ENCODE data around the gene RIC1.
"Not testable (repeated sequence)": the region's sequence is repeated elsewhere in the genome, so short reads cannot be mapped to it uniquely, and the experiment has no call there.

The RIC1 gene

DNA sequence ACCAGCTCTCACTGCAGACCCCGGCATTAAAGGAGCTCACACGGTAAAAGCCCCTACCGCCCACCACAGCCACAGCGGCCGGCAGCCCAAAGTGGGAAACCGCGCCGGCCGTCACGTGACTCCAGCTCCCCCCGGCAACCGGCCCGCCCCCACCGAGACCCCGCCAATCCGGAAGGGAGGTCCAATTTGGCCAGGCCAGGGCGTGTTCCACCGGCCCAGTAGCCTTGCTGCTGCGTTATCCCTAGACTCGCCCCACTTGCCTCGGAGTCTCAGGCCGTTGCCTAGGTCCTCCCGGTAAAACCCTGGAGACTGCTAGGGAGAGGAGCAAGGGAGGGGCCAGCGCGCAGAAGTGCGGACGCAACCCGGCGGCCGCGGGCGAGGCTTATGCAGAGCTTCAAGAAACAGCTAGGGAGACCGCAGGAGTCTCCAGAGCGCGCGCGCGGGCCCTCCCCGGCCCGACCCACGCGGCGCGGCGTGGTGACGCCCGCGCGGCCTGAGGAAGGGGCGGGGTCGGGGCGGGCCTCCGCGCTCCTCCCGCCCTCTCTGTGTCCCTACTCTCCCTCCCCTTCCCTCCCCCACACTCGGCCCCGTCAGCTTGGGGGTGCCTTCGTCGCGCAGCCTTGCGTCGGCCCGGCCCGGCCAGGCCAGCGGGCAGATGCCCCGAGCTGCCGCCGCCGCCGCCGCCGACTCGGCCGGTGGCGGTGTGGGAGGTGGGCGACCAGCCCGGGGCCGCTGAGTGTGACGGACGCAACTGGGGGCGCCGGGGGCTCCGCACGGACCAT is at the start of gene RIC1:
TSS of gene RIC1 (plus strand) at position 578 of the 782 bp plus-strand sequence. CDS start at position 781, 203 bp downstream.
- DNase-seq, result peak; percentile 75

- no peak for DNase-seq
These were observed 49.0 kb upstream of the RIC1 start for GRCh38 chr9:5579881-5580280.

DNA sequence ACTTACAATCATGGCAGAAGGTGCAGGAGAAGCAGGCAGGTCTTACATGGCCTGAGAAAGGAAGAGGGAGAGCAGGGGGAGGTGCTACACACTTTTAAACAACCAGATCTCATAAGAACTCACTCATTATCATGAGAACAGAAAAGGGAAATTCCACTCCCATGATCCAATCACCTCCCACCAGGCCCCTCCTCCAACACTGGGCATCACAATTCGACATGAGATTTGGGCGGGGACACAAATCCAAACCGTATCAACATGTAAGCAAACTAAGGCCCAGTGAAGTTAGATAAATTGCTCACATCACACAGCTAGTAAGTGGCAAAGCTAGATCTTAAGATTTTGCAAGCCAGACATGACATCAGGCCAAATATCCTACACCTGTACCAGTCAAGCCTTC is 48.3 kb upstream of the RIC1 start:
- no peak for DNase-seq

DNA sequence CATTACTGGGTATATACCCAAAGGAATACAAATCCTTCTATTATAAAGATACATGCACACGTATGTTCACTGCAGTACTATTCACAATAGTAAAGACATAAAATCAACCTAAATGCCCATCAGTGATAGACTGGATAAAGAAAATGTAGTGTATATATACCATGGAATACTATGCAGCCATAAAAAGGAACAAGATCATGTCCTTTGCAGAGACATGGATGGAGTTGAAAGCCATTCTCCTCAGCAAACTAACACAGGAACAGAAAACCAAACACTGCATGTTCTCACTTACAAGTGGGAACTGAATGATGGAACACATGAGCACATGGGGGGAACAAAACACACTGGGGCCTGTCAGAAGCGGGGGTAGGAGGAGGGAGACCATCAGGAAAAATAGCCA is 47.2 kb upstream of the RIC1 start:
- DNase-seq, result not testable (repeated sequence)

DNA sequence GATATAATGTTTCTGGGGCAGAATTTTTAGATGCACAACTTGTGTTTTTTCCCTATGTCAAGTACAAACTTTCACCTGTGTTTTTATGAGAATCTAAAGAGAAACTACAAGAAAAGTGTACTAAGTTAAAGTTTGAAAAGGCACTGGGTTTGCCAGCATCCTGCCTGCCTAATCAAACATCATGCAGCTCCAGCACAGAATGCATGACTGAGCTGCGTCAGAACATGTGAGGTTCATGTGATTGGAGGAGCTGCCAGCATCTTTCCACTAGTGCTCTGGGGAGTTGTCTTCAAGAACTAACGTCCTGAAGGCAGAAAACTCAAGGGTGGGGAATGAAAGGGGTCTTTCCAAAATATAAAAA is 46.1 kb upstream of the RIC1 start:
- DNase-seq, result no peak

GRCh38 chr9:5586391-5586802 is 42.5 kb upstream of the RIC1 start:
- no peak for DNase-seq

DNA sequence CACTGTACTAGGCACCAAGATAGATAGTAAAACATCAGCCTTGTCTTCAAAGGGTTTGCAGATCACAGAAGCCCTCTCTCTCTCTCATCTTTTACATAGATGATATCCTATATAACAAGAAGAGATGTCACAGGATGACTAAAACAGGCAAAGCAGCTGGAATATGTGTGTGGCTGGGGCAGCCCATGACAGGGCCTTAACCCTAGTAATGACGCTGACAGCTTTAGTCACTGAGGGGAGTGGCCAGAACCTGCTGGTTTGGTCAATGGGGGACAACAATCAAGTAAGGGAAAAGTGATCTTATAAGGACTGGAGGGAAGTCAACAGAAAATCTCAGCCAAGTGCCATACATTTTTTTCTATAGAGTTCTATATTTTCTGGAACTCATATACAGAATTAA is 41.9 kb upstream of the RIC1 start:
- DNase-seq, result no peak

GRCh38 chr9:5592231-5592630 is 36.7 kb upstream of the RIC1 start:
- DNase-seq, result no peak

- DNase-seq, result no peak
These were observed 36.0 kb upstream of the RIC1 start for GRCh38 chr9:5592904-5593303.

- DNase-seq, result no peak
These were observed 35.0 kb upstream of the RIC1 start for GRCh38 chr9:5593904-5594303.

- no peak for DNase-seq
These were observed 32.7 kb upstream of the RIC1 start for GRCh38 chr9:5596173-5596572.

DNA sequence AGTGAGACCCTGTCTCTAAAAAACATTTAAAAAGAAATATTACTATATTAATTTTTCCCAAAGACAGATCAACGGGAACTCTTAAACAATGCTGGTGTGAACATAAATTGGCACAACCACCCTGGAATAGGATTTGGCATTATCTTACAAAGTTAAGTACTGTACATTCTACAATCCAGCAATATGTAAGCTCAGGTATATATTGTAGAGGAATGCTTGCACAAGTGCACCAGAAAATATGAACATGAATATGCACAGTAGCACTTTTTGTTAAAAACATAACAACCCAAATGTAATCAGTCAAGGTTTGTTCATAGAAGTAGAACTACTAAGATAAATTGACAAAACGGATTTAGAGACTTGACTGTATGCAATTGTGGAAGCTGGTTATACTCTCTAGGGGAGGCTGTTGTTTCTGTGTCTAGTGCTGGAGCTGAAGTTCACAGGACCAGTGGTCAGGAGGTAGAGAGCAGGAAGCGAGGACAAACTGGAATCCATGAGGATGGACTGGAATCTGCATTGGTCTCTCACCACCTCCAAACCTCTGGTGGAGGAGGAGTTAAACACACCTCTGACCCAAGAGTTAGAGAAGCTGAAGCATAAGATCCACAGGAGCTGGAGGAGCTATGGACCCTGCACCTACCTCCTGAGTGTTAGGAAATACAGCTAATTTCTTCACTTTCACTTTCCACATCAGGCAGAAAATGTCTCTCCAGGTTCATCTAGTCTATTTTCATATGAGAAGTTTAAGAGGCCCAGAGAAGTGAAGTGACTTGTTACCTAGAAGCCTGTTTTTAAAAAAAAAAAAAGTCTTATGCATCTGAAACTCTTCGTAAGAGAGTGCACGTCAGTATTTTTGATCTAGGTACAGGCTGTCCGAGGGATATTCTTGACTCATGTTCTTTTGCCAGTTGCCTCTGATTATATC is 20.3 kb upstream of the RIC1 start:
- no peak for DNase-seq

- no peak for DNase-seq
These were observed 19.7 kb upstream of the RIC1 start for GRCh38 chr9:5609226-5609596.

DNA sequence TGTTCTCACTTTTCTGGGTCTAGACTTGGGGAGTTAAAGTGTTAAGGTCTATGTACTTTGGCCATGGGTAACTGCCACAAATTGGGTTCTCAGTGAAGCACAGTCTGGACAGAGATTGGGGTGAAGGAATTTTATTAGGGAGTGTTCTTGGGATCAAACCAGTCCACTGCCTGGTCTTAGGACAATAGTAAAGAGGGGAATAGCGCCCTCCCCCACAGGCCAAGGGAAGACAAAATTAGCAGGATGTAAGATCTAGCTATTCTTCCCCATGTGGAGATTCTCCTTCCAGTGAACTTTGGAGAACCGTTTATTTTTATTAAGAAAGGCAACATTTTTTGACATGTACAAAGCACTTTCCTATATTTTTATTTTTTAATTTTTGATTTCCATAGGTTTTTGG is 18.4 kb upstream of the RIC1 start:
- no peak for DNase-seq

GRCh38 chr9:5611321-5612184 is 17.4 kb upstream of the RIC1 start:
- no peak for DNase-seq

GRCh38 chr9:5612185-5612530 is 16.7 kb upstream of the RIC1 start:
- DNase-seq, result no peak

DNA sequence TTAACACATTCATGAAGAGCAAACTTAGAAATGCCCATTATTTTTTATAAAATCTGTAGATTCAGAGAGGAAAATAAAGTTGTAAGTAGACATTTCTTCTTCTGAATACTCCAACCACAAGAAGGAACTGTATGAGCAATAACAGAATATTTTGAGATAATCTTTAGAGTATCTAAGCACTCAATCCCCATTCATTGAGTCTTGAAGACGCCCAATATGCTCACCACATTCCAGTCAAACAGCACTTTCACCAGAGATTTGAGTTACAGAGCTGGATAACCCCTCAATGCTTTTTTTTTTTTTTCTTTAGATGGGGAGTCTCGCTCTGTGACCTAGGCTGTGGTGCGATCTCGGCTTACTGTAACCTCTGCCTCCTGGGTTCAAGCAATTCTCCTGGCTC is 14.7 kb upstream of the RIC1 start:
- DNase-seq, result no peak

GRCh38 chr9:5614985-5615384 is 13.9 kb upstream of the RIC1 start:
- DNase-seq, result no peak

DNA sequence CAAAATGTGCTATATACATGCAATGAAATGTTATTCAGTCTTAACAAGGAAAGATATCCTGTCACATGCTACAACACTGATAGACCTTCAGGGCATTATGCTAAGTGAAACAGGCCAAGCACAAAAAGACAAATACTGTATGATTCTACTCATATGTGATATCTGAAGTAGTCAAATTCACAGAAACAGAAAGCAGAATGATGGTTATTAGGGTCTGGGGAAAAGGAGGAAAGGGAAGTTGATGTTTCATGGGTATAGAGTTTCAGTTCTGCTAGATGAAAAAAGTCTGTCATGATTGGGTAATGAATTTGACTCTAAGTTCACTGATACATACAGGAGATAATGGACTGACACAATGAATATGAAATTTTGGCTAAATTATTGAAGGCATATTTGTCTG is 11.2 kb upstream of the RIC1 start:
- DNase-seq, result no peak

GRCh38 chr9:5620494-5620893 is 8.4 kb upstream of the RIC1 start:
- no peak for DNase-seq

GRCh38 chr9:5621327-5621726 is 7.6 kb upstream of the RIC1 start:
- no peak for DNase-seq

DNA sequence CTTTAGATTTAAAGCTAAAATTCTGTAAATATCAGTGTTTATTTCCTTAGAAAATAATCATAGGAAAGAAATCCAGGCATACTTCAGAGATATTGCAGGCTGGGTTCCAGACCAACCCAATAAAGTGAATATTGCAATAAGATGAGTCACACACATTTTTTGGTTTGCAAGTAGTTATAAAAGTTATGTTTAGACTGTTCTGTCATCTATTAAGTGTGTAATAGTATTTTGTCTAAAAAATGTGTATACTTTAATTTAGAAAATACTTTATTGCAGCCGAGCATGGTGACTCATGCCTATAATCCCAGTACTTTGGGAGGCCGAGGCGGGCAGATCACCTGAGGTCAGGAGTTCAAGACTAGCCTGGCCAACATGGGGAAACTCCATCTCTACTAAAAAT is 6.9 kb upstream of the RIC1 start:
- no peak for DNase-seq

GRCh38 chr9:5624655-5625054 is 4.3 kb upstream of the RIC1 start:
- no peak for DNase-seq

Measured in NCI-H748 treated with DMSO at 0.1 percent for 48 hours (cell line).